Measurements from ENCODE around the gene PGLYRP2.
A peak's percentile ranks its signal among the peaks of the same experiment; 100 is the strongest.

PGLYRP2 gene

DNA sequence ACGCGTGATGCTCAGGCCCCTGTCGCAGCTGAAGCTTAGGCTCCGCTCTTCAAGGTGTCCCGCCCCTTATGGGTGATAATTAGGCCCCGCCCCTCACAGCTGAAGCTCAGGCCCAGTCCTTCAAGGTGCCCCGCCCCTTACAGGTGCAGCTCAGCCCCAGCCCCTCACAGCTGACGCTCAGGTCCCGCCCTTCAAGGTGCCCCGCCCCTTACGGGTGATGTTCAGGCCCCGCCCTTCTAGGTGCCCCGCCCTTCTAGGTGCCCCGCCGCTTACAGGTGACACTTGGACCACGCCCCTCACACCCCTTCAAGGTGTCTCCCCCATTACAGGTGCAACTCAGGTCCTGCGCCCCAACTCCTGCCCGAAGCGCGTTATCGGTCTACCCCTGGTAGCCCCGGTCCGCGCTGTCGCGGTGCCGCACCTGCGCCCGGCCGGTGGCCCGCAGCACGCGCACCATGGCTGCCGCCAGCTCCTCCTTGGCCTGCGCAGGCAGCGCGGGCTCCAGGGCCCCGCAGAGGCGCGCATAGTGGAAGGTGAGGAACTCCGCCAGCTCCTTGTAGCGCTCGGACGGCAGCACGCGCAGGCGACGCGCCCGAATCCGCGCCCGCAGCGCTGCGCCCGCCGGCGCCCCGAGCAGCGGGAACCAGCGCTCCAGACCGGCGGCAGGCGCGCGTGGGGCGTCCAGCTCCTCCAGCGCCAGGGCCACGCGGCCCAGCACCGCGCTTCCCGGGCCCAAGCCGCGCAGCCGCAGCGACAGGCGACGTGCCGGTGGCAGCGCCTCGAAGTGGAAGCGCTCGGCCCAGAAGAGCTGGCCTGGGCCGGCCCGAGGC lies 22.2 kb downstream of the PGLYRP2 start:
- no peak for DNase-seq (ENCODE audit: low read depth in 1 of 2, low spot score in 1 of 2)

DNA sequence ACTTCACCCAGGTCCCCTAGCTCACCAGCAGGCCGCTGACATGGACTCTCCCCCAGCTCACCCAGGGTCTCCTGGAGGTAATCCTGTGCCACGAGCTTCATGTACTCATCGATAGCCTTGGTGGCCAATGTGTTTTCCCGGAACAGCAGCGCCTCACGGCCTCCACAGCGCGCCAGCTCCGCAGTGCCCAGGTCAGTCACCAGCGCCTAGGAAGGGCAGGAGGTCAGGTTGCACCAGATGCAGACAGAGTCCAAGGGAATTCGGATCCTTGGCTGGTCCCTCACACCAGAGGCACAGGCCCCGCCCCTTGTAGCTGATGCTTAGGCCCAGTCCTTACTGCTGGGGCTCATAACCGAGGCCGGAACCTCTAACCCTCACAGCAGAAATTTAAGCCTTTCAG lies 22.9 kb downstream of the PGLYRP2 start:
- DNase-seq (ENCODE audit: low read depth in 1 of 2, low spot score in 1 of 2) = no peak

DNA sequence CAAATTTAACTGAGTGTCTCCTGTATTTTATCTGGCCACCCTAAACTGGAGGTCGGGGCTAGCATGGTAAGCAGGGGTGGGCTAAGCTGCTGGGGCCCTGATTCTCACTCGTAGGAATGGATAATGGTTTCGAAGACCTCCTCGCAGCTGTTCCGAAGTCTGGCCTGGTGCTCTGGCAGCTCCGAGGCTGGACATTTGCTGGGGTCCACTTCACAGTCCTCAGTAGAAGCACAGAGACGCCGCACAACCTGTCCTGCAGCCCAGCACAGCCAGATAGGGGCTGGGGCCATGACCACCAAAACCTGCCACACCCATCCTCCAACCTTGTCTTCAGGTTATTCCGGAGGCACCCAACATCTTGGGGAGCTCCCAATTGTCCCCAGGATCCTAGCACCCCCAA lies 23.3 kb downstream of the PGLYRP2 start:
- DNase-seq (ENCODE audit: low read depth in 1 of 2, low spot score in 1 of 2) = no peak

DNA sequence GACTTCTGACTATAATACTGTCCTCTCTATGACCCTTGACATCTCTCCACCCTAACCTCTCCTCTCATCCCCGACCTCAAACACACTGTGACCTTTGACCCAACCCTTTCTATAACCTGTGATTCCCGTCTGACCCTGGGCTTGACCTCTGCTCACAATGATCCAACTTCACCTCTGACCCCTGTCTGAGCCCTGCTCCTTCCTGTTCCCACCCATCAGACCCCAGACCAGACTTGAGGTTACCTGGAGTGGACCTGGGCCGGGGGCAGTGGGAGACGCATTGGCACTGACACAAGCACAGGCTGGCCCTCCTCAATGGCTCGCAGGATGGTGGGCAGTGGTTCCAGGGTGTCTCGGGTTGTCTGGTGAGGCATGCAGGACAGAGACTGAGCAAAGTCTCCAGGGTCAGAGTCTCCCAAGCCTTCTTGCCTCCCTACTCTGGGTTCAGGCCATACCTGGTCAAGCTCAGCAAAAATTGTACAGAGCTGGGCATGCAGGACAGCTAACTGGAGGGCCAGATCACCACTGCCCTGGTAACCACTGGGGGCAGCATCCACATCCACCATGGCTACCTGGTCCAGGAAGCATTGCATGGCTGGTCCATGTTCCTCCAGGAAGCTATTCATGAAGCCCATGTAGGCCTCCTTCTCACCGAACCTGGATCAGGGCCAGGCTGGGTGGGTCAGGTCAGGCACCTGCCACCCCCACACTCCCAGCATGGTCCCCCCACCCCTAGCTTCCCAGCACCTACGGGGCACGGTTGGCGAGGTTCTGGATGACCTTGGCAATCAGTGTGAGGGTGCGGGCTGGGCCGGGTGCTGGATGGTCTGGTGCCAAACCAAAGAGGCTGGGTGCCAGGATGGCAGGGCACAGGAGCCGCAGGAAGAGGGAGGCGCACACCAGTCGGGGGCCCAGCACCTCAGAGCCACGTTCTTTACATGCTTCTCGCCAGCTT lies 25.1 kb downstream of the PGLYRP2 start:
- DNase-seq (ENCODE audit: low read depth in 1 of 2, low spot score in 1 of 2) = no peak

DNA sequence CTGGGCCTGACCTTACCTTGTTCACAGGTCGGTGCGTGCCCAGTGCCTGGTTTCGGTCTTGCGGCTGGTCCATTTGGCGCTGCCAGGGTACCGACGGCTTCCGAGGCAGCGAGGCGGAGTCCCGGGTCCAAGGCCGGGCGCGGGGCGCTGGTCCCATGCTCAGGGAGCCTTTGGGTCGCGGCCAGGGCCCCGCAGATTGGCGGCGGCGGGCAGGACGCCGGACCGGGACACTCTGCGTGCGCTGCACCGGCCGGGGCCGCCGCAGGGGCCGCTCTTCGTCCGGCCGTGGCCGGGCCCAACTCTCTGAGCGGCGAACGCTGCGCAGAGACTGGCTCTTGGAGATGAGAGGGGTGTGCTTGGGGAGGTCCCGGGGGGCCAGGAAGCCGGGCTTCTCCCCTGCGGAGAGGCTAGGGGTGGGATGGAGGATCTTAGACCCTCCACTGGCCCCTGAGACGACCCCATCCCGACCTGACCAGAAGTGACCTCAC lies 26.2 kb downstream of the PGLYRP2 start:
- no peak for DNase-seq (ENCODE audit: low read depth in 1 of 2, low spot score in 1 of 2)

DNA sequence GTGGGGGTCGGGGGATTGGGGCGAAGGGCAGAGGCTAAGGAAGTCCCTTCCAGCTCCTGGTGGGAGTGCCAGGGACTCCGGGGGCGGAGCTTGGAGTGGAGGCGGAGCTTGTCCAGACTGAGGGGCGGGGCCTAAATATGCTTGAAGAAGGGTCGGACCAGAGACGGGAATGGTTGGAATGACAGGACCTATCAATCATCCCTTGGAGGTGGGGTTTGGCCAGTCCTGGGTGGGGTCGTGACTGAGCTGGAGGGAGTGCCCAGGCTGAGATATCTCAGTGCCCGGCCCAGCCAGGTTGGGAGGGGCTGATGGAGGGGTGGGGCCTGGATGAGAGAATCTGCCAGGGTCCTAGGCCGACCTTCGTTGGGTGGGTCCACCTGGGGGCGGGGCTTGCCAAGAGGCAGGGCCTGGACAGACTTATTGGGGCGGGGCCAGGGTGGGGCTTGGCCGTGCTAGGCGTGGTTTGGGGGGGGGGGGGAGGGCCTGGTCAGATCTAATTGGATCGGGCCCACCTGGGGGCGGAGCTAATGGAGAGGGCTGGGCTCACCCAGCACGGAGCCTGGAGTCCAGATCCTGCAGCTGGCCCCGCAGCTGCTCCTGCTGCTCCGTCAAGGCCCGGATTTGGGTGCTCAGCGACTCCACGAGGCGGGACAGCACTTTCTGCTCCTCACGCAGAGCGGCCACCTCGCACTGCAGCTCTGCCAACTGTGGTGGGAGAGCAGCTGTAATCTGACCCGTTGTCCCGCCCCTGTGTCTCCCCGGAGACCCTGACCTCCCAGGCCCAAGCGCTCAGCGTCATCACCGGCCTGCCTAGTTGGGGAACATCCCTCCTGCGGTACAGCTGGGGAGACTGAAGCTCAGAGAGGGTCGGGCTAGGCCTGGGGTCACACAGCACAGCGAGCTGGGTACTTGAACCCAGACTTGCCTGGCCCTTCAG lies 26.9 kb downstream of the PGLYRP2 start:
- no peak for DNase-seq (ENCODE audit: low read depth in 1 of 2, low spot score in 1 of 2)

DNA sequence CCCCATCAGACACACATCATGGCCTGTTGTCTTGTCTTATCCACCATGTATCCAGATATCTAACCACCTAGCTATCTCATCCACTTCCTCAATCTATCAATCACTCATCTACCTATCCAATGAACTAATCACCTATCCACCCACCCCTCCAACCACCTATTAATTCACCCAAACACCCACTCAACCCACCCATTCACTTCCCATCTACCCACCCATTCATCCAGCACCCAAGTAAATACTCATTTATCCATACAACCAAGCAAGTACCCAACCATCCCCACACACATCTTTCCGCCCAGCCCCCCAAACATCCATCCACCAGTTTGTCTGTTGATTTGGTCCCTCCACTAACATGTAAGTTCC lies 28.8 kb downstream of the PGLYRP2 start:
- no peak for DNase-seq (ENCODE audit: low read depth in 1 of 2, low spot score in 1 of 2)

DNA sequence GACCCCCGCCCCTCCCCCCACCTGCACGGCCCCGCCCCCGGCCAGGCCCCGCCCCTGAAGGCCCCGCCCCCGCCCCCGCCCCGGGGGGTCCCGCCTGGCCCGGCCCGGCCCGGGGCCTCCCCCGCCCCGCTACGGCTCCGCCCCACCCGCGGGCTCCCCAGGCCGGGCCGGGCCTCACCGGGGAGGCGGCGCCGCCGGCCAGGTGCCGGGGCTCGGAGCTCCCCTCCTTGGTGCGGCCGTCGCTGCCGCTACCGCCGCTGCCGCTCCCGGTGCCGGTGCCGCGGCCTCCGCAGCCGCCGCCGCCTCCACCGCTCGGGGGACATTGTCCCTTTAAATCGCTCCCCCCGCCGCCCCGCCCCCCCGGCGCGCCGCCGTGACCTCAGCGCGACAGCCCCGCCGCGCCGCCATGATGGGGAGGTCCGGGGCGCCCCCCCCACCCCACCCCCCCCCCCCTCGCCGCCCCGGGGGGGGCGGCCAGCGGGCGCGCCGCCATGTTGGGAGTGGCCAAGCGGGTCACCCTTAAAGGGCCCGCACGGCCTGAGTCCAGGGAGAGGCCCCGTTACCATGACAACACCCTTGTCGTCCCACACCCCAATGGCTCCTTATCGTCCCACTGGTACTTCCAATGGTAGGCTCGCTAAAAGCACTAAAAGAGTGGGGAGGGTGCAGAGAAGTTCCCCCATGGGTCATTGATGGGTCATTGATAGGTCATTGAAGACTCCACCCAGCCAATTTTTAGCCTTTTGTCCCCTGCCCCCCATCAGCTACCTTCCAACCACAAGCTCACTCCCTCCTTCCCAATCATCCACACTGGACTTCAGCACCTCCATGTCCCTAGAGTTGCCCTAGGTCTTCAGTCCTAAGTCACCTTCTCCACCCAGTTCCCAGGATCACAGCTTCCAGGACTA lies 29.4 kb downstream of the PGLYRP2 start, which contains the start of gene WIZ:
WIZ (minus strand) TSS at position 337 of the 908 bp plus-strand sequence. CDS start 1,649 bp downstream, outside the sequence.
- DNase-seq (ENCODE audit: low read depth in 1 of 2, low spot score in 1 of 2) = peak; percentile 72 to 78

DNA sequence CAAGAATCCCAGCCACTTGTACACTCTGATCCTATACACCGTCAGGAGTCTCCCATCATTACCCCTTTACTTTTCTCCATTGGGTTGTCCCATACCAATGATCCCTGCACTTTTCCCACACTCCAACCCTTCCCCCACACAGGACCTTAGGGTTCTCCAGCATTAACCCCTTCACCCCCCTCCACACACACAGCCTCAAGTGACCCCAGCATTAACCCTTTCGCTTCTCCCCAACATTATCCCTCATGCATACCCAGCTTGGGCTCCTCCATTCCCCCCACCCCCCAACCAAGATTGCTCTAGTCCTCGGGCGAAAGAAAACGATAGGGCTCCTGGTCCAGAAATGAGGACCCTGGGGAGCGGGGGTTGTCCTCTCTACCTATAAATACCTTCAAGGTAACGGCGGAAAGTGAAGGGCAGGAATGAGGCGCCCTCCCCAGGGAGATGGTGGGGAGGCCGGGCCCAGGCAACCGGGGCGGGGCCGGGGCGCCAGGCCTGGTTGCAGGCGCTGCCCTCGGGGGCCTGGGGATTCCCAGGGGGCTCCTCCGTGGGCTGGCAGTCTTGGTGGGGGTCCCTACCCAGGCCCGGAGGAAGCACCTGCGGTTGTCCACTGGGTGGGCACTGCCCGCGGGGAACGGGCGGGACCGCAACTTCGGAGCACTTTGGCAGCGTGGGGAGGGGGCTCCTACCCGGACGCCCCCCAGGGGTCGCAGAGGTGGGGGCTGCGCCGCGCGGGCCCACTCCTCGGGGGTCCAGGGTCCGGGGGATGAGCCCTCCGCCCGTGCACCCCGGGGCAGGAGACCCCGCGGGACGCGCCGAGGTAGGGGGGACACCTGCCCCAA lies 30.3 kb downstream of the PGLYRP2 start:
- no peak for DNase-seq (ENCODE audit: low read depth in 1 of 2, low spot score in 1 of 2)

DNA sequence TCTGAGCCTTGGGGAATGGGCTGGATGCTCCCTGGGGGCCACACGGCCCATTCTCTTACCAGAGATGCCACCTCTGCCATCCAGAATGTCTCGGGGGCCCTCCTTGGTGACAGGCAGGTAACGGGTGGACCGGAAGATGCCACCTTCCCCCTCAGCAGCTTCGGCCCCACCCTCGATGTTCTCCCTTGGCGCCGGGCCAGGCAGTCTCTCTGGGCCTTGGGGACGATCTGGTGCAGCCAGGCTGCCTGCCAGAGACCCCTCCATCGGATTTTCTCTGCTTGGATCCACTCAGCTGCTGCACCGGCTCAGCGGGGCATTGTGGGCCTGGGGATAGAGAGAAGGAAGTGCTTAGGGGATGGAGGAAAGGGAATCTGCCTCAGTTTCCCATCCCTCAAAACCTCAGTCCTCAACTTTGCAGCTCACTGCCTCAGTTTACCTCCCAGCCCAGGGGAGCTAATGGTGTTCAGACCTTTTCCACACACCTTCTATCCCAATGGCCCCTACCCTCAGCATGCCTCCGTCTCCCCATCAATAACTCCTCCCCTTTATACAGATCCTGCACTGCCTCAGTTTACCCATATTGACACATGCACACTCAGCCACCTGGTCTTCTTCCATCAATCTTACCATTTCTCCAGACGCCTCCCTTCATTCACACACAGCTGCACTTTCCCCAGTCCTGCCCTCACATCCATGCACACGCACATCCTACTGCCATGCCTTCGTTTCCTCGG lies 31.1 kb downstream of the PGLYRP2 start:
- DNase-seq (ENCODE audit: low read depth in 1 of 2, low spot score in 1 of 2) = no peak

DNA sequence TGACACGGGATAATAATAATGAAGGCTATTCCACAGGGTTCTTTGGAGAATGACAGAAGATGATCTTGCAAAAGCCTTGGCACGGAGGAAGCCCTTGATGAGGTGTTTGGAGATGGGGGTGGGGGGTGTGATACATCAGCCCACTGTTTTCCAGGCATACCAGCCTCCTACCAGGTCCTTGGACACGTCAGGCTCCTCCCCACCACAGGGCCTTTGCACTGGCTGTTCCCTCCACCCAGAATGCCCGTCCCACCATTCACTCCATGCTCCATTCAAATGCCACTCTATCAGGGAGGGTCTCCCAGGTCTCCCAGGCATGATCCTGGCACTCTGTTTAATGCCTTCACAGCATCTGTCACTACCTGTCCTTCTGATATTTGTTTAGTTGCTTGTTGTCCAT lies 32.2 kb downstream of the PGLYRP2 start:
- no peak for DNase-seq (ENCODE audit: low read depth in 1 of 2, low spot score in 1 of 2)

DNA sequence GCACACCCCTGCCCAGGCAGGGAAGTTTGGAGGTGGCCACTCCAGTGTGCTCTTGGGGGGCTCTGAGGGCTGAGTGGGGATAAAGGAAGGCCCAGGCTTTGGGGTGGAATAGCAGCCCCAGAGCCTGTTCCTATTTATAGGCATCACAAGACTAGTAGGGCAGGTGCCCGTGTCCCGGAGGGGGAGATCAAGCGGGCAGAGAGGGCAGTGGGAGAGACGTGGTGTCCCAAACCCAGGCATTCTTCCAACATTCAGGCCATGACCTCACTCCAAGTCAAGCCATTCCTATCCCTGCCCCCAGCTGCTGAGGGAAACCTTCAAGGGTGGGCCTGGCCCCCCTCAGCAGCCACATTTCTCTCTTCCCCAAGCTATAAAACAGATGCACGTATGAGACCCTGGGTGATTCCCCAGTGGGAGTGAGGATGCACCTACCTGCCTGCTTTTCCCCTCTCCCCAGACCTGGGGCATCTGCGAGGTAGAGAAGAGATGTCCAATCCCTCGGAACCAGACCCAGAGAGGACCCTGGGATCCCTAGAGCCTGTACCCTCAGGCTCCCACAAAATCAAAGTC lies 33.4 kb downstream of the PGLYRP2 start:
- no peak for DNase-seq (ENCODE audit: low read depth in 1 of 2, low spot score in 1 of 2)

DNA sequence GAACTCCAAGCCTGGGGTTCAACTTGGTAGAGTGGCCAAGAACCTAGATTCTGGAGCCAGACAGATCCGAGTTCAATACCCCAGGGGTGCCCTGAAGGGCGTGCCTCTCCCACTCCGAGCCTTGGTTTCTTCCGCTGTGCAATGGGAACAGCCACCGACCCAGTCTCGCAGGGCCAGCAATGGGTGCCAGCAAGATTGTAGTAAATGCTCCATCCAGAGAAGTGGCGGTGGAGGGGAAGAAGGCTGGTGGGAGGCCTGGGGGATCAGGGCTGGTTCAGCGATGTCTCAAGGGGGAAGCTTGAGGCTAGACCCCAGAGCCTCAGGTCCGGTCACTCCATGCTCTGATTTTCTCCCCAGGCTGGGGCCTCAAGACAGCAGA lies 34.1 kb downstream of the PGLYRP2 start:
- no peak for DNase-seq (ENCODE audit: low read depth in 1 of 2, low spot score in 1 of 2)

DNA sequence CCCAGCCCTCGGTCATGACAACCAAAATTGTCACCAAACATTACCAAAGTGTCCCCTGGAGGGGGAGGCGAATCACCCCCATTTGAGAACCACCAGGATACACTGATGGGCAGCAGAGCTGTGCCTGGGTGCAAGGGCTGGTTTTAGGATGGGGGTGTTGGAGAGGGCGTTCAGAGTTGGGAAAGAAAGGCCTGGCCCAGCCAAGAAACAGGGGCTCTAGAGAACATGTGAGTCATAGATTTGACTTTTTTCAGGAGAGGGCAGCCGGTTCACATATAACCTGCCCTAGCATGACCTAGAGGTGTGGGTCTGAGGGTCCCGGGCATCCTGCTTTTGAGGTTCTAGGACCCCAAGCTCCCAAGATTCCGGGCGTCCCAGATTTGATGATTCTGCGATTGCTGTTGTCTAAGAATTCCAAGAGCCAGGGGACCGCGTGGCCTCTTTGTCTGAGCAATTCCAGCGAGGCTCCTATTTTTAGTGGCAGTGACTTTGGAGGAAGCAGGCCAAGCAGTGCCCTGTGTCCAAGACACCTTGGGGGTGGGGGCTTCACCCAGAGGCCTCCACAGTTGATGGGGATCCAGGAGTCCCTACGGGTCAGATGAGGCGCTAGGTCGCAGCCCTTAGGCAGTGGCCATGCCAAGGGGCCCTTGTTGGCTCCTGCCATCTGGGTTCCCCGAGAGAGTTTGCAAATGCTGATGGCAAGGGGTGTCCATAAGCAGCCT lies 34.6 kb downstream of the PGLYRP2 start:
- DNase-seq (ENCODE audit: low read depth in 1 of 2, low spot score in 1 of 2) = no peak

DNA sequence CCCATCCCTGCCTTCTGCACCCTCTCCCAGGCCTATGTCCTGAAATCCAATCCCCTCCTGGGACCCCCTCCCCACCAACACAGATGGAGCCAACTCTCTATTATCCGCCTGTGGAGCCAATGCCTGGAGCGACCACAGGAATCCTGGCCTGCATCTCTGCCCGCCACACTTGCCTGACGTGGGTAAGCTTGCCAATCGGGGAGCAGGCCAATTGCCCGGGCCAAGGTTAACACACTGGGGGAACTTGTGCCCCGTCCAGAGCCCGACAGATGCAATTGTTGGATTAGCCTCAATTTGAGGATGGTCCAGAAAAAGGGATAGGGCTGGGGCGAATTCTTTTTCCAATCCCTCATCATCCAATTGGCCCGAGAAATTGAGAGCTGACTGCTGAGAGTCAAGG lies 35.5 kb downstream of the PGLYRP2 start:
- DNase-seq (ENCODE audit: low read depth in 1 of 2, low spot score in 1 of 2) = no peak

DNA sequence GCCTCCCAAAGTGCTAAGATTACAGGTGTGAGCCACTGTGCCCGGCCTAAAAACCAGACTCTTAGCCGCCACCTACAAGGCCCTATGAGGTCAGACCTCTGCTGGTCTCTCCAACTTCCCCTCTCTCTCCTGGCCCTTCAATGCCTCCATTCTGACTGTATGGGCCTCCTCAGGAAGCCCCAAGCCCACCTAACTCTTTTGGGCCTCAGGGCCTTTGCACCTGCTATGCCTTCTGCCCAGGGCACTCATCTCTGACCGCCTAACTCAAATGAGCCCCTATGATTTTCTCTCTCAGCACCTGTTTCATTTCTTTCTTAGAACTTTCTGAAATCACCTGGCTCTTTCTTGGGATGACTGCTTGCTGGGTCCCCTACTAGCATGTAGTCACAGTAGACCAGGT lies 36.0 kb downstream of the PGLYRP2 start:
- DNase-seq (ENCODE audit: low read depth in 1 of 2, low spot score in 1 of 2) = no peak
